Left lung (tissue), 10 donors: ENCODE results near the gene KIRREL1. TPM values are rescaled to one million over a fixed set of nuclear protein-coding genes. Genes with fewer than 3 reads are reported as not detected.

Experiments used
- ATAC-seq: fragments of 200-7000 bp; cut with Tn5 transposase; one replicate; pipeline ENCODE4 v1.9.1; 2020; ENCODE audit warnings: moderate library complexity
- DNase-seq, 4 donors: peaks; one replicate each; pipeline ENCODE4 v3.0.0-alpha.2; 2013 to 2020
- H3K27ac ChIP-seq, 2 donors: fragments of 200-600 bp; sonication (generic) in 1 of 2; one replicate each; pipeline versions ENCODE4 v1.5.0 to v1.8.0; 2020 to 2021
- H3K27me3 ChIP-seq, 2 donors: fragments of 200-600 bp; sonication (generic) in 1 of 2; one replicate each; pipeline versions ENCODE4 v1.5.0 to v1.8.0; 2020 to 2021
- H3K36me3 ChIP-seq, 2 donors: fragments of 200-600 bp; sonication (generic) in 1 of 2; one replicate each; pipeline versions ENCODE4 v1.5.0 to v1.8.0; 2020 to 2021
- H3K4me1 ChIP-seq, 2 donors: fragments of 200-600 bp; one replicate each; pipeline ENCODE4 v1.8.0; 2021
- H3K4me3 ChIP-seq, 2 donors: fragments of 200-600 bp; sonication (generic) in 1 of 2; one replicate each; pipeline versions ENCODE4 v1.5.0 to v1.8.0; 2020 to 2021; ENCODE audit warnings: mild to moderate bottlenecking in 1 of 2
- H3K9me3 ChIP-seq, 2 donors: fragments of 200-600 bp; sonication (generic) in 1 of 2; one replicate each; pipeline versions ENCODE4 v1.5.0 to v1.8.0; 2020 to 2021
- intact Hi-C, 2 donors: fragments of 100-400 bp; cut with DNase I; formaldehyde crosslinking; loops; one replicate each; pipeline versions ENCODE4 v1.11.2 to v1.14.2; 2022
- polyA plus RNA-seq, 6 donors: library from polyadenylated mRNA; unstranded; fragments of 120-200 nt; gene quantifications; one replicate each; pipeline ENCODE4 v1.2.1, GENCODE V29; 2013; ENCODE audit not compliant: insufficient read length in 6 of 6
- total RNA-seq, 2 donors: library from RNA; stranded (reverse); fragmentation: NEBNext Ultra II Directional; extraction: Animal tissue kit (Norgen Biotek cat#: 25700); gene quantifications; one replicate each; pipeline ENCODE4 v1.2.1, GENCODE V29; 2021
- TF ChIP-seq, protein P1 (sequence below), 2 donors: fragments of 200-600 bp; sonication (generic) in 1 of 2; IDR thresholded peaks; one replicate each; pipeline versions ENCODE4 v1.5.0 to v1.8.0; 2021; ENCODE audit warnings: antibody characterized with exemption in 2 of 2
- donor health status: DM: no; HTN: yes; CAD: no.
- donor health status: DM: no; HTN: no; CAD: no.

KIRREL1 gene
- total and polyA plus RNA-seq, 8 donors, result 44.6 to 67.6 (median 55.7) TPM

DNA sequence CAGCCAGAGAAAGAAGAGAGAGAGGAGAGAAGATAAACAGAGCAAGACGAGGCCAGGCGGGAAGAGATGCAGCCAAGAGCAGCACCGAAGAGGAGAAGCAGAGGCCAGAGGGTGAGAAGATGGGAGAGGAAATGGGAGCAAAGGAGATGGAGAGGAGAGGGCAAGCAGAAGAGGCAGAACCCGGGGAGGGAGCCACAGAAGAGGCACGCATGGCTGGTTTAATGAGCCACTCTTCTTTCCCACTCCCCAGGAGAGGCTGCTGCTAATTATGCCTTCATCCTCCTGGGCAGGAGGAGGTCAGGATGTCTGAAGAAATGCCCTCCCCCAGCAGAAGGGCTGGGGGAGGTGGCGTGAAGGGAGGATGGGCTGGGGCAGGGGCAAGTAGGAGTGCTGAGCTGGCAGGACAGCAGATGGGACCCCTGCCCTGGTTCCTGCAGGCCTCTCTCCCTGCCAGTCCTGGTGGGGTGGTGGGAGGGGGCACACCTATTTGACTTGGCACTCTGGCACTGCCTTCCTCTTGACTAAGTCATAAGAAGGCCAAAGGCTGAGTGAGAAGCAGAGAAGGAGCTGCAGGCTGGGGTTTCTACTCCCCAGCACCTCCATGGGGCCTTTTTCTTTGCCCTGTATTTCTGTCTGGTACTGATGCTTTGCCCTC is 32.3 kb downstream of the KIRREL1 start:
- DNase-seq (no peak), ATAC-seq (no peak)
- H3K4me1 ChIP-seq, result peaks cover 37 to 38% of the 10 kb centered on the region in 2 donors
- intact Hi-C loops, result no loop called here
- TF ChIP-seq, protein P1, sequence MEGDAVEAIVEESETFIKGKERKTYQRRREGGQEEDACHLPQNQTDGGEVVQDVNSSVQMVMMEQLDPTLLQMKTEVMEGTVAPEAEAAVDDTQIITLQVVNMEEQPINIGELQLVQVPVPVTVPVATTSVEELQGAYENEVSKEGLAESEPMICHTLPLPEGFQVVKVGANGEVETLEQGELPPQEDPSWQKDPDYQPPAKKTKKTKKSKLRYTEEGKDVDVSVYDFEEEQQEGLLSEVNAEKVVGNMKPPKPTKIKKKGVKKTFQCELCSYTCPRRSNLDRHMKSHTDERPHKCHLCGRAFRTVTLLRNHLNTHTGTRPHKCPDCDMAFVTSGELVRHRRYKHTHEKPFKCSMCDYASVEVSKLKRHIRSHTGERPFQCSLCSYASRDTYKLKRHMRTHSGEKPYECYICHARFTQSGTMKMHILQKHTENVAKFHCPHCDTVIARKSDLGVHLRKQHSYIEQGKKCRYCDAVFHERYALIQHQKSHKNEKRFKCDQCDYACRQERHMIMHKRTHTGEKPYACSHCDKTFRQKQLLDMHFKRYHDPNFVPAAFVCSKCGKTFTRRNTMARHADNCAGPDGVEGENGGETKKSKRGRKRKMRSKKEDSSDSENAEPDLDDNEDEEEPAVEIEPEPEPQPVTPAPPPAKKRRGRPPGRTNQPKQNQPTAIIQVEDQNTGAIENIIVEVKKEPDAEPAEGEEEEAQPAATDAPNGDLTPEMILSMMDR (IDR thresholded peaks at IDR 0.05), result no peak
- H3K36me3 ChIP-seq, result no peaks in the 10 kb centered on the region
- no peaks in the 10 kb centered on the region for H3K27me3 ChIP-seq
- H3K27ac ChIP-seq, result peak overlapping the region; percentile 13 to 39
- H3K9me3 ChIP-seq, result no peaks in the 10 kb centered on the region
- no peak overlapping the region for H3K4me3 ChIP-seq

DNA sequence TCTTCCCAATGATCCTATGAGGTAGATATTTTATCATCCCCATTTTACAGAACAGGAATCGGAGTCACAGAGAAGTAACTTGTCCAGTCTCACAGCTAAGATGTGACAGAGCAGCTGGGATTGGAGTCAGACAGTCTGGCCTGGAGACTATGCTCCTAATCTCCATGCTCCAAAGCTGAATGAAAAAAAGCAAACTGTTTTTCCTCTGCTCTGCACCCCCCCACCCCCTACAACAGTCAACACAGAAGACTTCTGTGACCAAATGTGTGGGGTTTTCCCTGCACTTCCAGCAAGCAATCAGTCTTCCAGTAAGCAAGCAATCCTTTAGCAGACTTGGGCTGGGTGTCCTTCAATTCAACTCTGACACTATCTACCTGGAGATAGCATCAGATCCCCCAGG is 33.2 kb downstream of the KIRREL1 start:
- H3K27me3 ChIP-seq, result no peaks in the 10 kb centered on the region
- peaks cover 28 to 29% of the 10 kb centered on the region in 2 donors for H3K4me1 ChIP-seq
- no peak overlapping the region for H3K27ac ChIP-seq
- no peak overlapping the region for H3K4me3 ChIP-seq
- H3K9me3 ChIP-seq, result no peaks in the 10 kb centered on the region
- DNase-seq (no peak), ATAC-seq (no peak)
- intact Hi-C loops, result no loop called here
- TF ChIP-seq, protein P1 (IDR thresholded peaks at IDR 0.05), result no peak
- no peaks in the 10 kb centered on the region for H3K36me3 ChIP-seq

DNA sequence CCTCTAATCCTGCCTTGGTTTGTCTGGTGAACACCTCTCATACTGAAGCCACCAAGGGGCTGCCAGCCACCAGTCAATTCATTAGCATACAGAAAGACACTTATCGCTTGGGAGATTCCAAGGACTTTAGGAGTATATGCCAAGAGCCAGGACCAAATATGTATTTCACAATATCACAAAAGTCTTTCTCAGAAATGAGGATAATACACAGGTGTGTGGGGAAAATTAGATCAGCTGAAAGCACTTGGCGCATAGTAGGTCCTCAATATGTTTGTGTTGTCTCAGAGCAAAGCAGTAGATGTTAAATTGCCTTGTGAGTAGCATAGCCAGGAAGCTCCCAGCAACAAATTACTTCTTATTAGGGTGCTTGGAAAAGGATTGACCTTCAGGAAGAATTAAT is 34.1 kb downstream of the KIRREL1 start:
- no peak overlapping the region for H3K4me3 ChIP-seq
- H3K4me1 ChIP-seq, result peaks cover 19 to 20% of the 10 kb centered on the region in 2 donors
- no peaks in the 10 kb centered on the region for H3K9me3 ChIP-seq
- no peak for DNase-seq
- ATAC-seq, result peak; percentile 43
- no peaks in the 10 kb centered on the region for H3K27me3 ChIP-seq
- intact Hi-C loops, result no loop called here
- TF ChIP-seq, protein P1 (IDR thresholded peaks at IDR 0.05), result no peak
- no peaks in the 10 kb centered on the region for H3K36me3 ChIP-seq
- H3K27ac ChIP-seq, result no peak overlapping the region

DNA sequence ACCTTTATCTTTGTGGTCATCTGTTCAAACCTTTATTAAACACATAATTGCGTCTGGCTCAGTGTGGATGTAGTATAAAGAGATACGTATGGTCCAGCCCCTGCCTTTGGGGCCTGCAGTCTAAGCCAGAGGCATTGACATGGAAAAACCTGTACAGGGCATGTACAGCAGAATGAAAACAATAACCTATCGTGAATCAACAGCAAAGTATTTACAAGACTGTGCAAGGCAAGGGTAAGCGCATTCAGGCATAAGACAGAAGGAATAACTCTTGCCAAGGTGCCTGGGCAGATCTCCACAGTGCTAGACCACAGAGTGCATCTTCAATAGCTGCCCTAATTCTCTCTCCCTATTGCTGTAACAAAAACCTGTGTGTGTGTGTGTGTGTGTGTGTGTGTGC is 35.5 kb downstream of the KIRREL1 start:
- no peak for ATAC-seq

DNA sequence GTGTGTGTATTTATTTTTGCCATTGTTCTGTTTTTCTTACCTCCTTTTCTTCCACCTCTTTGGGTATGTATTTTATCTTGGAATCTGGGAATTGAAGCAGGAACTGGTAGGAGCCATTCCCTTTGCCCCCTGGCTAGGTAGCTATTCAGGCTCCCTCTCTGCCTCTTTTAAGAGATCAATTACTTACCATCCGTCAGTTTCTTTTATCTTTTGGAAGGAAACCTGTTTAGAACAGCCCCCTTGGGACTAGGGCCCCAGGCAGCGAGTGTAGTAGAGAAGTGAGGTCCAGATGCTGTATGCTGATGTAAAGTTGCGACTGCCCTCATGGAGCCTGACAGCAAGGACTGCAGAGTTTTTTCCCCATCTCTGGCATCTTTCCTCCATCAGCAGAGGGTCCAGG is 41.6 kb downstream of the KIRREL1 start:
- Histone ChIP-seq H3K27ac (no peak overlapping the region), H3K4me1 (peaks cover 11 to 14% of the 10 kb centered on the region in 2 donors)
- intact Hi-C loops, result no loop called here

More for the DNA sequence above, 35.5 kb downstream of the KIRREL1 start:
- Histone ChIP-seq H3K27me3 (no peaks in the 10 kb centered on the region), H3K4me3 (no peak overlapping the region), H3K4me1 (peaks cover 13 to 15% of the 10 kb centered on the region in 2 donors), H3K27ac (no peak overlapping the region), H3K36me3 (no peaks in the 10 kb centered on the region), H3K9me3 (no peaks in the 10 kb centered on the region)
- DNase-seq, result no peak
- intact Hi-C loops, result no loop called here
- TF ChIP-seq, protein P1 (IDR thresholded peaks at IDR 0.05), result no peak

More for the DNA sequence above, 41.6 kb downstream of the KIRREL1 start:
- H3K4me3 ChIP-seq, result no peak overlapping the region
- ATAC-seq (no peak), DNase-seq (no peak)
- H3K27me3 ChIP-seq, result no peaks in the 10 kb centered on the region
- TF ChIP-seq, protein P1 (IDR thresholded peaks at IDR 0.05), result no peak
- no peaks in the 10 kb centered on the region for H3K36me3 ChIP-seq
- H3K9me3 ChIP-seq, result no peaks in the 10 kb centered on the region
